HepG2 (cell line): ENCODE results near the gene DHX8. TPM values are rescaled to one million over a fixed set of nuclear protein-coding genes. Genes with fewer than 3 reads are reported as not detected.

ENCODE experiments used
- ATF1 ChIP-seq: IDR thresholded peaks from 2 replicates; pipeline ENCODE4 v1.6.1; 2016; ENCODE audit warnings: mild to moderate bottlenecking, control low read depth
- BRCA1 ChIP-seq: sonication (generic); formaldehyde crosslinking; IDR thresholded peaks from 2 replicates; pipeline ENCODE4 v1.4.0; 2020; ENCODE audit warnings: missing genetic modification reagents
- FOXC1 ChIP-seq: sonication (generic); formaldehyde crosslinking; IDR thresholded peaks from 2 replicates; pipeline ENCODE4 v1.8.0; 2022; ENCODE audit warnings: mild to moderate bottlenecking, missing genetic modification reagents, borderline replicate concordance
- KDM4B ChIP-seq: sonication (generic); formaldehyde crosslinking; IDR thresholded peaks from 2 replicates; pipeline ENCODE4 v1.4.0; 2020; ENCODE audit warnings: missing genetic modification reagents
- KLF16 ChIP-seq, 2 experiments: sonication (generic) in 1 of 2; formaldehyde crosslinking in 1 of 2; IDR thresholded peaks; 2 replicates each; pipeline versions ENCODE4 v1.6.1 to v1.8.0; 2016 to 2023; ENCODE audit warnings: missing genetic modification reagents in 2 of 2, missing compliant biosample characterization in 1 of 2
- MAZ ChIP-seq, 2 experiments: sonication (generic) in 1 of 2; formaldehyde crosslinking in 1 of 2; IDR thresholded peaks; 2 replicates each; pipeline versions ENCODE4 v1.5.0 to v1.6.1; 2012 to 2020; ENCODE audit warnings: low read depth in 2 of 2, mild to moderate bottlenecking in 2 of 2, borderline replicate concordance in 1 of 2, improper control_type of control experiment in 1 of 2, low read length in 1 of 2, missing genetic modification reagents in 1 of 2, moderate library complexity in 1 of 2
- NKX3-1 ChIP-seq: sonication (generic); formaldehyde crosslinking; IDR thresholded peaks from 2 replicates; pipeline ENCODE4 v1.5.0; 2020; ENCODE audit warnings: missing genetic modification reagents
- RORA ChIP-seq: sonication (generic); formaldehyde crosslinking; IDR thresholded peaks from 2 replicates; pipeline ENCODE4 v1.5.0; 2020; ENCODE audit warnings: mild to moderate bottlenecking, missing genetic modification reagents, moderate library complexity
- ZNF224 ChIP-seq: sonication (generic); formaldehyde crosslinking; IDR thresholded peaks from 2 replicates; pipeline ENCODE4 v1.5.0; 2020; ENCODE audit warnings: mild to moderate bottlenecking, missing genetic modification reagents
- ZNF432 ChIP-seq: sonication (generic); formaldehyde crosslinking; IDR thresholded peaks from 2 replicates; pipeline ENCODE4 v1.5.0; 2020; ENCODE audit warnings: missing genetic modification reagents, mild to moderate bottlenecking, borderline replicate concordance
- ZNF563 ChIP-seq: sonication (generic); formaldehyde crosslinking; IDR thresholded peaks from 2 replicates; pipeline ENCODE4 v1.8.0; 2022; ENCODE audit warnings: mild to moderate bottlenecking, moderate library complexity, missing genetic modification reagents
- polyA plus RNA-seq, 8 experiments: library from polyadenylated mRNA; depleted of rRNA in 3 of 8; stranded (reverse) in 7 of 8; unstranded in 1 of 8; fragments of >200 nt; fragmentation: Illumina TruSeq in 4 of 8; extraction: Trizol in 4 of 8; gene quantifications; 2 replicates each; pipeline versions ENCODE4 v1.2.1 to v1.2.3, GENCODE V29; 2011 to 2016; ENCODE audit warnings: low read depth in 4 of 8, missing spikeins in 1 of 8, mixed read lengths in 1 of 8; ENCODE audit not compliant: insufficient read depth in 1 of 8
- total RNA-seq, 5 experiments: library from RNA; depleted of rRNA; stranded (reverse); fragments of >200 nt; fragmentation: Illumina TruSeq; extraction: Trizol; gene quantifications; 2 replicates each; pipeline ENCODE4 v1.2.3, GENCODE V29; 2016; ENCODE audit warnings: low read depth in 1 of 5
- TF ChIP-seq, protein P1 (sequence below): sonication (generic); formaldehyde crosslinking; conservative IDR thresholded peaks from 2 replicates; pipeline ENCODE4 v1.8.0; 2022; ENCODE audit warnings: missing genetic modification reagents
- TF ChIP-seq, protein P2 (sequence below), 2 experiments: sonication (generic) in 1 of 2; formaldehyde crosslinking in 1 of 2; IDR thresholded peaks; 2 replicates each; pipeline versions ENCODE4 v1.4.0 to v1.6.1; 2018 to 2020; ENCODE audit warnings: missing genetic modification reagents in 2 of 2, borderline replicate concordance in 1 of 2, low read depth in 1 of 2, mild to moderate bottlenecking in 1 of 2, missing biosample characterization in 1 of 2
- TF ChIP-seq, protein P3 (sequence below): sonication (generic); formaldehyde crosslinking; IDR thresholded peaks from 2 replicates; pipeline ENCODE4 v1.4.0; 2020; ENCODE audit warnings: missing genetic modification reagents
- TF ChIP-seq, protein P4 (sequence below): sonication (generic); formaldehyde crosslinking; IDR thresholded peaks from 2 replicates; pipeline ENCODE4 v1.4.0; 2020; ENCODE audit warnings: missing genetic modification reagents; ENCODE audit errors: not compliant biosample characterization
- TF ChIP-seq, protein P5 (sequence below): sonication (generic); formaldehyde crosslinking; IDR thresholded peaks from 2 replicates; pipeline ENCODE4 v1.5.1; 2020; ENCODE audit warnings: missing genetic modification reagents, mild to moderate bottlenecking, borderline replicate concordance
- TF ChIP-seq, protein P6 (sequence below): IDR thresholded peaks from 2 replicates; pipeline ENCODE4 v1.4.0; 2020; ENCODE audit warnings: mild to moderate bottlenecking, missing genetic modification reagents

The DHX8 gene
- total and polyA plus RNA-seq, 2 of the 13 experiments (the other 11 are each of a cell fraction or from before 2014, with no cell fraction given), result 24.8 to 48.9 TPM

DNA sequence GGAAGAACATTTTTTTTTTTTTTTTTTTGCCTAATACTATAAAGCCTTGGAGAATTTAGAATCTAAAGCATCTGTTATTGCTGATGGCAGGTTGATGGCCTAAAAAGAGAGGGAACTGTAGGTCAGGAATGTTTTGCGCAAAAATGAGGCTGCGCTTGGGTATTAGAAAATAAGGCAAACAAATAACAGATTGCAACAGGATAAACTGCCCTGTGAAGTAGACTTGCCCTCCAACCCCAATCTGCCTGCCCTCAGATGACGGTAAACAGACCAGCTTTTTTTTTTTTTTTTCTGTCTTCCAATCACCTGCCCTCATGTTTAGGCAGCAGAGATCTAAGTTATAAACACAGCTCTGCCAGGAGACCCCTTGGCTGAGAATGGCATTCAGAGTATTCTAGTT lies 3.8 kb upstream of the DHX8 start (continued):
- TF ChIP-seq, protein P1, sequence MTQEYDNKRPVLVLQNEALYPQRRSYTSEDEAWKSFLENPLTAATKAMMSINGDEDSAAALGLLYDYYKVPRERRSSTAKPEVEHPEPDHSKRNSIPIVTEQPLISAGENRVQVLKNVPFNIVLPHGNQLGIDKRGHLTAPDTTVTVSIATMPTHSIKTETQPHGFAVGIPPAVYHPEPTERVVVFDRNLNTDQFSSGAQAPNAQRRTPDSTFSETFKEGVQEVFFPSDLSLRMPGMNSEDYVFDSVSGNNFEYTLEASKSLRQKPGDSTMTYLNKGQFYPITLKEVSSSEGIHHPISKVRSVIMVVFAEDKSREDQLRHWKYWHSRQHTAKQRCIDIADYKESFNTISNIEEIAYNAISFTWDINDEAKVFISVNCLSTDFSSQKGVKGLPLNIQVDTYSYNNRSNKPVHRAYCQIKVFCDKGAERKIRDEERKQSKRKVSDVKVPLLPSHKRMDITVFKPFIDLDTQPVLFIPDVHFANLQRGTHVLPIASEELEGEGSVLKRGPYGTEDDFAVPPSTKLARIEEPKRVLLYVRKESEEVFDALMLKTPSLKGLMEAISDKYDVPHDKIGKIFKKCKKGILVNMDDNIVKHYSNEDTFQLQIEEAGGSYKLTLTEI (CRISPR knock-in tag), result no peak
- 0 out of 2 replicates have a peak, but pooled peaks have one; percentile 66 for TF ChIP-seq NKX3-1 (CRISPR knock-in tag)
- TF ChIP-seq, protein P2, sequence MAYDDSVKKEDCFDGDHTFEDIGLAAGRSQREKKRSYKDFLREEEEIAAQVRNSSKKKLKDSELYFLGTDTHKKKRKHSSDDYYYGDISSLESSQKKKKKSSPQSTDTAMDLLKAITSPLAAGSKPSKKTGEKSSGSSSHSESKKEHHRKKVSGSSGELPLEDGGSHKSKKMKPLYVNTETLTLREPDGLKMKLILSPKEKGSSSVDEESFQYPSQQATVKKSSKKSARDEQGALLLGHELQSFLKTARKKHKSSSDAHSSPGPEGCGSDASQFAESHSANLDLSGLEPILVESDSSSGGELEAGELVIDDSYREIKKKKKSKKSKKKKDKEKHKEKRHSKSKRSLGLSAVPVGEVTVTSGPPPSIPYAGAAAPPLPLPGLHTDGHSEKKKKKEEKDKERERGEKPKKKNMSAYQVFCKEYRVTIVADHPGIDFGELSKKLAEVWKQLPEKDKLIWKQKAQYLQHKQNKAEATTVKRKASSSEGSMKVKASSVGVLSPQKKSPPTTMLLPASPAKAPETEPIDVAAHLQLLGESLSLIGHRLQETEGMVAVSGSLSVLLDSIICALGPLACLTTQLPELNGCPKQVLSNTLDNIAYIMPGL (CRISPR knock-in tag; IDR thresholded peaks at IDR 0.05; ENCODE audit: borderline replicate concordance in 1 of 2, low read depth in 1 of 2), result peak in 1 of 2 experiments; percentile 30; a peak in 1 of 4 replicates
- TF ChIP-seq MAZ (IDR thresholded peaks at IDR 0.05; ENCODE audit: borderline replicate concordance, low read depth, low read length), result no peak
- no peak for TF ChIP-seq MAZ (CRISPR knock-in tag; IDR thresholded peaks at IDR 0.05; ENCODE audit: low read depth)
- TF ChIP-seq, protein P3, sequence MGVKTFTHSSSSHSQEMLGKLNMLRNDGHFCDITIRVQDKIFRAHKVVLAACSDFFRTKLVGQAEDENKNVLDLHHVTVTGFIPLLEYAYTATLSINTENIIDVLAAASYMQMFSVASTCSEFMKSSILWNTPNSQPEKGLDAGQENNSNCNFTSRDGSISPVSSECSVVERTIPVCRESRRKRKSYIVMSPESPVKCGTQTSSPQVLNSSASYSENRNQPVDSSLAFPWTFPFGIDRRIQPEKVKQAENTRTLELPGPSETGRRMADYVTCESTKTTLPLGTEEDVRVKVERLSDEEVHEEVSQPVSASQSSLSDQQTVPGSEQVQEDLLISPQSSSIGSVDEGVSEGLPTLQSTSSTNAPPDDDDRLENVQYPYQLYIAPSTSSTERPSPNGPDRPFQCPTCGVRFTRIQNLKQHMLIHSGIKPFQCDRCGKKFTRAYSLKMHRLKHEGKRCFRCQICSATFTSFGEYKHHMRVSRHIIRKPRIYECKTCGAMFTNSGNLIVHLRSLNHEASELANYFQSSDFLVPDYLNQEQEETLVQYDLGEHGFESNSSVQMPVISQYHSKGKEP, result no peak
- peak; percentile 70 for TF ChIP-seq ATF1 (CRISPR knock-in tag)
- peak in 1 of 2 experiments; percentile 81; a peak in 2 of 4 replicates for TF ChIP-seq KLF16 (CRISPR knock-in tag; IDR thresholded peaks at IDR 0.05)
- no peak for TF ChIP-seq ZNF224 (CRISPR knock-in tag)
- TF ChIP-seq ZNF432 (CRISPR knock-in tag), result no peak
- TF ChIP-seq, protein P4, sequence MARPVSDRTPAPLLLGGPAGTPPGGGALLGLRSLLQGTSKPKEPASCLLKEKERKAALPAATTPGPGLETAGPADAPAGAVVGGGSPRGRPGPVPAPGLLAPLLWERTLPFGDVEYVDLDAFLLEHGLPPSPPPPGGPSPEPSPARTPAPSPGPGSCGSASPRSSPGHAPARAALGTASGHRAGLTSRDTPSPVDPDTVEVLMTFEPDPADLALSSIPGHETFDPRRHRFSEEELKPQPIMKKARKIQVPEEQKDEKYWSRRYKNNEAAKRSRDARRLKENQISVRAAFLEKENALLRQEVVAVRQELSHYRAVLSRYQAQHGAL, result peak; percentile 44
- TF ChIP-seq, protein P5, sequence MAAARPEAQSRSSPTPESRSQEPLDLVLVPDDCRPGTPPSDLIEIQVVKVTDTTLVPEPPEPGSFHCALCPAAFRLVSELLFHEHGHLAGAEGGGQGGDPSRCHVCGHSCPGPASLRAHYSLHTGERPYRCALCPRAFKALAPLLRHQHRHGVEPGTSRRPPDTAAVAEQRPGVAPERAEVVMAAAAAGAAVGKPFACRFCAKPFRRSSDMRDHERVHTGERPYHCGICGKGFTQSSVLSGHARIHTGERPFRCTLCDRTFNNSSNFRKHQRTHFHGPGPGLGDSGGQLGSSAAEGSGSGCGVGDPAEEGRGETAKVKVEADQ (CRISPR knock-in tag), result no peak
- TF ChIP-seq, protein P6, sequence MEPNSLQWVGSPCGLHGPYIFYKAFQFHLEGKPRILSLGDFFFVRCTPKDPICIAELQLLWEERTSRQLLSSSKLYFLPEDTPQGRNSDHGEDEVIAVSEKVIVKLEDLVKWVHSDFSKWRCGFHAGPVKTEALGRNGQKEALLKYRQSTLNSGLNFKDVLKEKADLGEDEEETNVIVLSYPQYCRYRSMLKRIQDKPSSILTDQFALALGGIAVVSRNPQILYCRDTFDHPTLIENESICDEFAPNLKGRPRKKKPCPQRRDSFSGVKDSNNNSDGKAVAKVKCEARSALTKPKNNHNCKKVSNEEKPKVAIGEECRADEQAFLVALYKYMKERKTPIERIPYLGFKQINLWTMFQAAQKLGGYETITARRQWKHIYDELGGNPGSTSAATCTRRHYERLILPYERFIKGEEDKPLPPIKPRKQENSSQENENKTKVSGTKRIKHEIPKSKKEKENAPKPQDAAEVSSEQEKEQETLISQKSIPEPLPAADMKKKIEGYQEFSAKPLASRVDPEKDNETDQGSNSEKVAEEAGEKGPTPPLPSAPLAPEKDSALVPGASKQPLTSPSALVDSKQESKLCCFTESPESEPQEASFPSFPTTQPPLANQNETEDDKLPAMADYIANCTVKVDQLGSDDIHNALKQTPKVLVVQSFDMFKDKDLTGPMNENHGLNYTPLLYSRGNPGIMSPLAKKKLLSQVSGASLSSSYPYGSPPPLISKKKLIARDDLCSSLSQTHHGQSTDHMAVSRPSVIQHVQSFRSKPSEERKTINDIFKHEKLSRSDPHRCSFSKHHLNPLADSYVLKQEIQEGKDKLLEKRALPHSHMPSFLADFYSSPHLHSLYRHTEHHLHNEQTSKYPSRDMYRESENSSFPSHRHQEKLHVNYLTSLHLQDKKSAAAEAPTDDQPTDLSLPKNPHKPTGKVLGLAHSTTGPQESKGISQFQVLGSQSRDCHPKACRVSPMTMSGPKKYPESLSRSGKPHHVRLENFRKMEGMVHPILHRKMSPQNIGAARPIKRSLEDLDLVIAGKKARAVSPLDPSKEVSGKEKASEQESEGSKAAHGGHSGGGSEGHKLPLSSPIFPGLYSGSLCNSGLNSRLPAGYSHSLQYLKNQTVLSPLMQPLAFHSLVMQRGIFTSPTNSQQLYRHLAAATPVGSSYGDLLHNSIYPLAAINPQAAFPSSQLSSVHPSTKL (CRISPR knock-in tag), result peak; percentile 97
- no peak for TF ChIP-seq RORA
- peak; percentile 14; the same call in 1 of the 2 replicates for TF ChIP-seq KDM4B (CRISPR knock-in tag)
- 0 out of 2 replicates have a peak, but pooled peaks have one; percentile 45 for TF ChIP-seq BRCA1 (CRISPR knock-in tag)
- no peak for TF ChIP-seq FOXC1 (CRISPR knock-in tag)
- no peak for TF ChIP-seq ZNF563 (CRISPR knock-in tag)
